GM12865 (cell line): ENCODE results near the gene PRKCA.

ENCODE experiments used
- DNase-seq: peaks from one replicate; pipeline ENCODE4 v3.0.0; 2010; ENCODE audit warnings: low read depth
- H3K4me3 ChIP-seq: 2 replicates; pipeline ENCODE4 v1.5.1; 2011; ENCODE audit warnings: mild to moderate bottlenecking, low read depth, low read length, control low read depth
- CTCF ChIP-seq: IDR thresholded peaks from 2 replicates; pipeline ENCODE4 v1.5.1; 2011; ENCODE audit warnings: low read length, control low read depth, low read depth, inconsistent platforms; ENCODE audit not compliant: insufficient read depth; ENCODE audit errors: missing control alignments

The PRKCA gene

GRCh38 chr17:66412857-66413558 lies 110.6 kb downstream of the PRKCA start:
- peak; percentile 9 for DNase-seq
- TF ChIP-seq CTCF, result no peak
- H3K4me3 ChIP-seq, result no peak overlapping the region

DNA sequence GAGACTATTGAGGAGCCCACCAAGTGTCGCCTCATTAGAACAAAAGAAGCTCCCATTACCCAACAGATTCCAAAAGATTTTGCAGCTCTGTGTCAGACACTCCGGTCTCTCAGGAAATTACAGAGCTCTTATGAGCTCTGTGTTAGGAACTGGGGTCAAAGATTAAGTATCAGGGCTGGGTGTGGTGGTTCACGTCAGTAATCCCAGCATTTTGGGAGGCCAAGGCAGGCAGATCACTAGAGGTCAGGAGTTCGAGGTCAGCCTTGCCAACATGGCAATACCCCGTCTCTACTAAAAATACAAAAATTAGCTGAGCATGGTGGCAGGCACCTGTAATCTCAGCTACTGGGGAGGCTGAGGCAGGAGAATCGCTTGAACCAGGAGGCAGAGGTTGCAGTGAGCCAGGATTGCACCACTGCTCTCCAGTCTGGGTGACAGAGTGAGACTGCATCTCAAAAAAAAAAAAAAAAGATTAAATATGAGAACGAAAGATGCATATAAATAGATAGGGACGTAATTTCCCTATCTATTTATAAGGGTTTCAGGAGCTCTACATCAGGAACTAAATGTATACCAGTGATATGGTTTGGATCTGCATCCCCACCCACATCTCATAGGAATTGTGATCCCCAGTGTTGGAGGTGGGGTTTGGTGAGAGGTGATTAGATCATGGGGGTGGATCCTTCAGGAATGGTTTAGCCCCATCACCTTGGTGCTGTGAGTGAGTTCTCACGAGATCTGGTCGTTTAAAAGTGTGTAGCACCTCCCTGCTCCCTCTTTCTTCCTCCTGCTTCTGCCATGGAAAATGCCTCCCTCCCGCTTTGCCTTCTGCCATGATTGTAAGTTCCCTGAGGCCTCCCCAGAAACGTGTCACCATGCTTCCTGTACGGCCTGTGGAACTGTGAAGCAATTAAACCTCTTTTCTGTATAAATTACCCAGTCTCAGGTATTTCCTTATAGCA lies 111.4 kb downstream of the PRKCA start:
- DNase-seq, result no peak
- no peak for TF ChIP-seq CTCF

DNA sequence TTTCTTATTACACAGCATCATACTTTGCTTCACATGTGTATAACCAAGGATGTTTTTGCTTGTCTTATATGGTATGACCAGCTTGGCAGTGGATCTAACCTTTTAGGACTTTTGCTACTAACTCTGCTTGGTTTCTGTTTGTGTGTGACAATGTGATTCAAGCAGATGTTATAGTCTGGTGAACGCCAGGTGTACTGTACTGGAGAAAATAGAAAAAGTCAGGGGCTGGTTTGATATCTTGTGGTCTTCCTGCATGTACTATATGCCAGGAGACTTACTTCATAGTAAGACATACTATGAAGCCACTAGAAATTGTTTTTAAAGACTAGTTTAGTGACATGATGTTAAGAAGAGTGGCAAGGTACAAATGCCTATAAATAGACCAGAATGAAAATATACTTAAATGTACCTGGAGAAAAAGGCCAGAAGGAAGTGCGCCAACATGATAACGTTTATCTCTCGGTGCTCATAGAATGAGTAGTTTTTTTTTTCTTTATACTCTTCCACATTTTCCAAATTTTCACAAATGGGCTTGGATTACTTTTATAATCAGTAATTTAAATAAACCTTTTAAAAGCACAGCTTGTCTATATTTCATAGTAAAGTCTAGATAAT lies 112.3 kb downstream of the PRKCA start:
- peak; percentile 63 for DNase-seq
- H3K4me3 ChIP-seq, result no peak overlapping the region
- no peak for TF ChIP-seq CTCF

More for the DNA sequence above, 111.4 kb downstream of the PRKCA start:
- no peak overlapping the region for H3K4me3 ChIP-seq

- DNase-seq, result no peak
- no peak overlapping the region for H3K4me3 ChIP-seq
- no peak for TF ChIP-seq CTCF
Measured at GRCh38 chr17:66415366-66416206, 113.2 kb downstream of the PRKCA start.

DNA sequence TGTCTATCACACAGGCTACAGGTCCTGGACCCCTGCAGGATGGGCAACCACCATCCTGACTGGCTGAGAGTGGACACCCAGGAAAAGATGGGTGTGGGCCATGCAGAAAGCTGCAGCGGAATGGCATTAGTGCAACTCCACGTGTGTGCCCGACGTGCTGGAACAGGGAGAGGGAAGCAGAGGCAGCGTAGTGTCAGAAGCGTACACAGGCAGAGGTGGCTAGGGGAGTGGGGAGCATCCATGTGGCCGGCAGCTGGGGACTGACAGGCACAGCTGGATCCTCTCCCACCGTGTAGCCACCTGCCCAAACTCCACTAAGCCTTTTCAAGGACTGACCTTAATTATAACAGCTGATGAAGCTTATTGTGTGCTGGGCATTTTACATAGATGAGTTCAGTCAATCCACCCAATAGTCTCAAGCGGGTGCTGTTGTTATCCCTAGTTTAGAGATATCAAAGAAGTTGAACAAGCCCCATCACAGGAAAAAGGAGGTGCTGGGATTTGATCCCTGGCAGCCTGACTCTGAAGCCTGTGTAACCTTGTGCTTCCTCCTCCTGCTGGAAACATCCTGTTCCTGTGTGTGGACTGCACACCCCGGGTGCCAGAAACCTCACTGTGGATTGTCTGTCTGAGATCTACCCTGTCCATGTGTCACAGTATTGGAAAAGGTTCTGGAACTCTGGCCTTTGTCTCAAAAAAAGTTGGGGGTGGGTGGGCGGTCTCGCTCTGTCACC lies 114.0 kb downstream of the PRKCA start:
- TF ChIP-seq CTCF, result no peak
- no peak for DNase-seq
- no peak overlapping the region for H3K4me3 ChIP-seq
